GM19372 (cell line): Measurements from ENCODE around the gene VTI1B.
A peak's percentile ranks its signal among the peaks of the same experiment; 100 is the strongest.
"Not testable (repeated sequence)": the region's sequence is repeated elsewhere in the genome, so short reads cannot be mapped to it uniquely, and the experiment has no call there.

ENCODE experiments used
- ATAC-seq: cut with Tn5 transposase; IDR thresholded peaks from one replicate; pipeline ENCODE4 v1.9.1; 2021; ENCODE audit warnings: mild to moderate bottlenecking, low read depth, moderate library complexity; ENCODE audit not compliant: unreplicated experiment

Gene VTI1B

DNA sequence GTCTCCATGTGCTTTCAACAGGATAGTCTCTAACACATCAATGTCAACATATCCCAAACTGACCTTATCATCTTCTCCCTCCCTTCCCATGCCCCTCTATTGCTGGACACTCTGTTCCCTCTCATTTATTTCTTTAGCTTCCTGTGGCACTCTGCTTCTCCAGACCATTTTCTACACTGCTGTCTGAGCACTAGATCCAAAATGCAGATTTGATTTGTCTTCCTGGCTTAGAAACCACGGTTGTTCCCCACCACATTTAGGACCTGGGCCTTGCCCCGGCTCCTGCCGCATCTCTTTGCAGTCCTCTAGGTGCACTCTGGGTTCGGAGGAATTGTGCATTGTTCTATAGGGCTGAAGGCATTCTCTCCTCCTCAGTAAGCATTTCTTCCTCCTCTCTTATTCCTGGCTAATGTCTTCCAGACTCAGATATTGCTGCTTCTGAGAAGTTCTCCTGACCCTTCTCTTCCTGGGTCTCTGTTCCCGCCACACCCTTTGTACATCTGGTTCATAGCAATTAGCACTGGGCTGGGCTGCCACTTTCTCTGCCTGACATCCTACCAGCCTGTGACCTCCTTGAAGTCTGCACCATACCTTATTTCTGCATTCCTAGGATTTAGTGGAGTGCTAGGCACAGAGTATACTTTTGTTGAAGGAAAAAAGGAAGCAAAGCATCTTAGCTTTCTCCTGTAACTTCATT is 40.8 kb downstream of the VTI1B start:
- no peak for ATAC-seq

DNA sequence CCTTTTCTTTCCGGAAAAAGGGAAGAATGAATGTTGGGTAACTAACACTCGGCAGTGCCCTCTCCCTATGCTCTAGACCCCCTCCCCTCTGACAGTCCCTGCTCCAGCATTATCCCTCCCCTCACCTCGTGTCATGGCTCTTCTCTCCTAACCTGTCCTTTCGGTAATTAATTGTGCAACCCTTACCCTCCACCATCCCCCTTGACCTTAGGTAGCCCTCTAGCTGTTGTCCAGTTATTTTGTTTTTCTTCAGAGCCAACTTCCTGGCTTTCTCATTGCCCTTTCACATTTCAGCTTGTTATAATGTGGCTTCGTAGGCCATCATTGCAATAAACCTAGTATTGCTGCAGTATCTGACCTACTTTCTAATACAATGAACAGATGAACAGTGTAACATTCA is 43.5 kb downstream of the VTI1B start:
- no peak for ATAC-seq

DNA sequence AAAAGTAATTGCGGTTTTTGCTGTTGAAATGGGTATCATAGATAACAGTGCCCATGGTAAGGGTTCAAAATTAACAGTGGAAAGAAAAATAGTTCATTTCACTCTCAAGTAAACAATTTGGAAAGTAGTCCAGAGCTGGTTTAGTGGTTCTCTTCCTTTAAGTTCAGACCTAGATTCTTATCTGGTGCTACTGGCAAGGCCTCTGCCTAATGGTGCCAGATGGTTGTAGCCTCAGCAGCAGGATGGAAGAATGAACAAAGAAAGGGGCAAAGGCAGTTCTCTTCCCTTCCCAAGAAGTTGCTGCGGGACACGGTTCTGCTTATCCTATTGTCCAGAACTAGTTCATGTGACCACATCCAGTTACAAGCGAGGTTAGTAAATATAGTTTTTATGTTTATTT is 44.2 kb downstream of the VTI1B start:
- ATAC-seq: no peak

DNA sequence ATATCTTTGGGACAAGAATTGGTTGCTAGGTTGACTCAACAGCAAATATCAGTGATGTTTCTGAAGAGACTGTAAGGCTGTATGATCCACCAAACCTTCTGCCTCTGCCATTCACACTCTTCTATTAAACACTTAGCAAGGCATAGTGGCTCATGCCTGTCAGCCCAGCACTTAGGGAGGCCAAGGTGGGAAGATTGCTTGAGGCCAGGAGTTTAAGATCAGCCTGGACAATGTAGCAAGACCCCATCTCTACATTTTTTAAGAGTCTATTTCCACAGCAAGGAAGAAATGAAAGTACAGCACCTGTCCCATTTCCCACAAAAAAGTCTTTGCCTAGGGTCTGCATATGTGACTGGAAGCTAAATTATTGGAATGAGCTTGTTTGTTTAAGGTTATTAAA is 46.9 kb downstream of the VTI1B start:
- ATAC-seq: no peak

DNA sequence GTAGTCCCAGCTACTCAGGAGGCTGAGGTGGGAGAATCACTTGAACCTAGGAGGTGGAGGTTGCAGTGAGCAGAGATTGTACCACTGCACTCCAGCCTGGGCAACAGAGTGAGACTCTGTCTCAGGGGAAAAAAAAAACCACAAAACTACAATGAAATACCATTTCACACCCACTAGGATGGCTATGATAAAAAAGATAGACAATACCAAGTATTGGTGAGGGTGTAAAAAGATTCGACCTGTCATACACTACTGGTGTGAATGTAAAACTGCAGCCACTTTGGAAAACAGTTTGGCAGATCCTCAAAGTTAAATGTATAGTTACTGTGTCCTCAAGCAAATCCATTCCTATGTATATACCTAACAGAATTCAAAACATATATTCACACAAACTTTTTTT is 48.3 kb downstream of the VTI1B start:
- ATAC-seq: not testable (repeated sequence)

DNA sequence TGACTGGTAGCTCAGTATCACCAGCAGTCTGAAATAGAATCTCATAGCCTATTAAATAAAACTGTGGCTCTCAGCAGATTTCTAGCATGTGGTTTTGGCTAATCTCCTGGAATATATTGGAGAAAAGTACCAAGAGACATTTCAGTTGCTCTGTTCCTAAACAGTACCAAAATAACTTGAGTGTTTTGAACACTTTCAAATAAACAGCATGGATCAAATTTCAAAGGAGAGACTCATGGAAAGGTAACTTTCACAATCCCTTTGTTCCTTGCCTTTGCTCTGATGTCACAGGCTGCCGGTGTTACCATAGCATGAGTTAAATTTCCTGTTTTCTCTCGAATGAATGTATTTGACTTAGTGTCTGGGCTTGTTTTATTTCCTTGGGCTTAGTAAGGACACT is 51.3 kb downstream of the VTI1B start:
- ATAC-seq: no peak

DNA sequence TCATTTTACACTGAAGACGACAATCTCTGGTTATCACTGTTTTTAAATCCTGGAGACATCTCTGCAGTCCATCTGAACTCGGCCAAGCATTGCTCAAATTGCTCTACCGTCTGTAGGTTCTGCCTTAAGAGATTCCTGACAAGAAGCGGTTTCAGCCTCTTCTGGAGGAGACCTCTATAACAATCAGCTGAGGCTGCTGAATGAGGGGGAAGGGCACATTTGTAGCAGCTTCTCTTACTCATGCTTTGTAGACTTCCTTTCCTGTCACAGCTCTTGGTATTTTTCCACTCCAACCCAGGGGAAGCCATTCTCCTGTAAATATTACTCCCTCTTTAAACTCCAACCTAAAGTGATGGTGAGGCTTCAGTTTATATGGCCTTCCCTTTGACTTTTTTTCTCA is 51.8 kb downstream of the VTI1B start:
- ATAC-seq: no peak

DNA sequence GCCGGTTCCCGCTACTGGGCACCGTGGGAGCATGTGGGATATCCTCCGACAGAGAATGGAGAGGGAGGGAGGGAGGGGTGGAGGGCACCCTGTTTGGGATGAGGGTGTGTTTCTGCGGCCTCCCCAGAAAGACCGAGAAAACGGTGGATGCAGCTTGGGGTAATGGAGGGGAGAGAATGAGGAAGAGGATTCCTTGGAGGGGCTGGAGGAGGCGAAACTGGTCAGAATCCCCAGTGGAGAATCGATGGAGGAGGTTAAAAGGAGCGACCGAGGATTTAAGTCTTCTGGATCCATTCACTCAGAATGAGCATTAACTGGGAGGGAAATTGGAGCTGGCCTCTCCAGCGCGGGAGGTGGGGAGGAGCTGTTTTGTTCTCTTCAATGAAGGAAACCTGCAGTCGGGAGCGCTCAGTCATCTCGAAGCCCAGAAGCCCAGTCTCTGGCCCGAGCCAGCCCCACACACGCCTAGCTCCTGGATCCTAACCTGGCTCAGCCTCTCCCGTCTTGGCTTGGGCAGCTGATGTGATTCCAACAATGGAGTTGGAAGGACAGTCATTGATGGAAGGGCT is 54.1 kb downstream of the VTI1B start:
- ATAC-seq: no peak

DNA sequence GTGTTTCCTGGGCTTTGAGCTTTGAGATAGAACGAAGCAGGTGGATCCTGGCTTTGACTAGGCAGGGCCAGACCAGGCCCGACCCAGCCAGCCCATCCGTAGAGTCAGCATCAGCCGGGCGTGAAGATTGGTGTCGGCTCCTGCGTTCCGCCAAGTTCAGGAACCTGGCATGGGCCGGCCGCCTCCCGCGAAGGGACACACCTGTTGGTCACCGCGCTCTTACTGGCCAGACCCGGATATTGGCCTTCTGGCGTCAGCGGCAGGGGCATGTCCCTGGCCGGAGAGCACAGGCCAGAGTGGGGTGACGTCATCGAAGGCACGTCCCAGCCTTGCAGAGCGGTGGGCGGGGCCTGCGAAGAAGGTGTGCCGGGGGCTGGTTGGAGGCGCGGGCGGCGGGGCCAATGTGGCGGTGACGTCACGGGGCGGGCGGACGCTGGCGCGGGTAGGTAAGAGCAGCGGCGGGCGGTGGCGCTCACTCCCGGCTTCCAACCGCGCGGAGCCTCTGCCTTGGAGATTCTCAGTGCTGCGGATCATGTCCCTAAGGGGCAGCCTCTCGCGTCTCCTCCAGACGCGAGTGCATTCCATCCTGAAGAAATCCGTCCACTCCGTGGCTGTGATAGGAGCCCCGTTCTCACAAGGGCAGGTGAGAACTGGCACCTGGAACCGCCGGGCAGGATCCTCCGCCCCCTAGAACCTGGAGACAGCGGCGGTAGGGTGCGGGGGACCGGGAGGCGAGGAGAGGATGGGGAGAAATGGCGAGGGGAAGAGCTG is 54.8 kb downstream of the VTI1B start, which contains the start of gene ARG2:
ARG2 (plus strand) TSS at position 475 of the 771 bp plus-strand sequence; CDS start at position 533, 58 bp downstream.
- ATAC-seq: peak; percentile 97

DNA sequence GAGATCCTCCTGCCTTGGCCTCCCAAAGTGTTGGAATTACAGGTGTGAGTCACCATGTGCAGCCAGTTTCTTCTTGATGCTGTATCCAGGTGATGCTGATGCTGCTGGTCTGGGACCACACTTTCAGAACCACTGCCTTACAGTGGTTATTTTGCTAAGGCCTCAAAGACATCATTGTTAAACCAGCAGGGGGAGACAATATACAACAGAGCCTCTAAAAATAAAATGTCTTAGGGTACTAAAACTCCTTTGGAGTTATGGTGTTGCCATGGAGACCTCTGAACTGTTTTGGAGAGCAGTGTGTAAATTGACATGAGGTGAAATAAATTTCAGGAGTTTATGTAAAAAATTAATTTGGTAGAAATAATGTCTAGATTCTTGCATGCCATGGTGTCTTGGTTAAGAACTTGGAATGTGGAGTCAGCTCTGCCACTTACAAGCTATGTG is 55.8 kb downstream of the VTI1B start:
- ATAC-seq: no peak

DNA sequence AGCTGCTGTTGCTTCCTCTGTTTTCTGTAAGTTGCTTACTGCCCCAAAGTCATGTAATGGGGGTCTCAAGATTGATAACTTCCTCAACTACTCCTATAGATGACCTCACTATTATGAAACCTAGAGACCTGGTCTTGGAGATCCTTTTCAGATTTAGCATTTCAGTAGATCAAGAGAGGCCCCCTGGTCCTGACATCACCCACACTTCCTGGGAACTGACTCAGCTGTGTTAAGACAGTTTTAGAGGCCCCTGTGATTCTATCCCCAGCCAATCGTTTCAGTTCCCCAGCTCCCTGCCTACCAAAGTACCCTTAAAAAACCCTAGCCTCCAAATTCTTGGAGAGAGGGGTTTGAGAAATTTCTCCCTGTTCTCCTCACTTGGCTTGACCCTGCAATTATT is 63.9 kb downstream of the VTI1B start:
- ATAC-seq: no peak

DNA sequence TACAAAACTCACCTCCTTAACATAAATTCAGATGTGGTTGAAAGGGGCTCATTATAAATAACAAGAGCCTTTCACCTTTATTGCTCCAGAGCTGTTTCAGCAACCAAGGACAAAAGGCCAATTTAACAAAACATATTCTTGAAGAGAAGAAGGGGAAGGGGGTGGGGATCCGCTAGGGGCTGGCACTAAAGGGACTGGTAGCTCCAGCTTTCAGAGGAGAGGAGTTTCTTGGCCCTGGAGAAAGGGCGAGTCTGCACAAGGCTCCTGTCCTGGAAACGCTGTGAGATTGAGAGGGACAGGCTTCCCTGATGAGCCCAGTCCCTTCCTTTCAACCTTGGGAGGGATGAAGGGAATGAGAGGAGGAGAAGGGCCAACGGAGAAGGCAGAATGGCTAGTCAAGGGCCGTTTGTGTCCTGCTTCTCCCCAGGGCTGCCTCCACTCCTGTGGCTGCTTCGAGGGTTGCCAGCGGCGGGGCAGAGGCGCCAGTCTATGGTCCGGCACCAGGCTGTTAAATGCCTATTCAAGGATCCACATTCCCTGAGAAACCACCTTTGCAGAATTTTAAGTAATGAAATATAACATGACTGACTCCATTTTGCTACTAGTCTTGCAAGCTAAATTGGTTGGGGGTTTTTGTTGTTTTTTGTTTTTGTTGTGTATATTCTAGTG is 64.7 kb downstream of the VTI1B start:
- no peak for ATAC-seq

DNA sequence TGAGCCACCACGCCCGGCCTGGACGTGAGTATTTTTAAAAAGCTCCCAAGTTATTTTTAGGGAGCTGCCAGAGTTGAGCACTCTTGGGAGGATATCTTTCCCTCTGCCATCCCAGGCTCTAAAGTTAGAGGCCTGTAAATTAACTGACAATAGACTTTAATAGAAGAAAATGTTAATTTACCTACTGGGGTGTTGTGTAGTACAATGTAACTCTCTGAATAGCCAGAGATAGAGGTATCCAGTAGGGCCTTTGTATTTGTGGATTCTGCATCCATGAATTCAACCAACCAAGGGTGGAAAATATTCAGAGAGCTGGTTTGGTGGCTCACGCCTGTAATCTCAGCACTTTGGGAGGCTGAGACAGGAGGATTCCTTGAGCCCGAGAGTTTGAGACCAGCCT is 66.8 kb downstream of the VTI1B start:
- no peak for ATAC-seq

DNA sequence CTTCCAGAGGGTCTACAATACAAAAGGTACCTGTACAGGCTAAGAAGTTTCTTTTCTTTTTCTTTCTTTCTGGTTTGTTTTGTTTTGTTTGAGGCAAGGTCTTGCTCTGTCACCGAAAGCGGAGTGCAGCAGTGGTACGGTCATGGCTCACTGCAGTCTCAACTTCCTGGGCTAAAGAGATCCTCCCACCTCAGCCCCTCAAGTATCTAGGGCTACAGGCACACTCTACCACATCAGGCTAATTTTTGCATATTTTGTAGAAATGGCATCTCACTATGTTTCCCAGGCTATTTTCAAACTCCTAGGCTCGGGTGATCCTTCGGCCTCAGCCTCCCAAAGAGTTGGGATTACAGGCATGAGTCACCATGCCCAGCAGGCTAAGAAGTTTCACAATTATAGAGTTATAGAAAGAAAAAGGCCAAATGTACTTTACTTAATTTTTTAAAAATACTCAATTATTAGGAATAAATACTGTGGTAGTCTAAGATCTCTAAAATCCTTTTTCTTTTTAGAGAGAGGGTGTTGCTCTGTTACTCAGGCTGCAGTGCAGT is 71.4 kb downstream of the VTI1B start:
- ATAC-seq: no peak

DNA sequence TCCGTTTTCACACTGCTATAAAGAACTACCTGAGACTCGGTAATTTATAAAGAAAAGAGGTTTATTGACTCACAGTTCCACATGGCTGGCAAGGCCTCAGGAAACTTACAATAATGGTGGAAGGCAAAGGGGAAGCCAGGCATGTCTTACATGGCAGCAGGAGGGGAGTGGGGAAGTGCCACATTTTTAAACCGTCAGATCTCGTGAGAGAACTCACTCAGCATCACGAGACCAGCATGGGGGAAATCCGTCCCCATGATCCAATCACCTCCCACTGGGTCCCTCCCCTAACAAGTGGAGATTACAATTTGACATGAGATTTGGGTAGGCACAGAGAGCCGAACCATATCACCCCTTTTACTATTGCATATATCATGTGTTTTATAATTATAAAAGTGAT is 72.4 kb downstream of the VTI1B start:
- no peak for ATAC-seq

DNA sequence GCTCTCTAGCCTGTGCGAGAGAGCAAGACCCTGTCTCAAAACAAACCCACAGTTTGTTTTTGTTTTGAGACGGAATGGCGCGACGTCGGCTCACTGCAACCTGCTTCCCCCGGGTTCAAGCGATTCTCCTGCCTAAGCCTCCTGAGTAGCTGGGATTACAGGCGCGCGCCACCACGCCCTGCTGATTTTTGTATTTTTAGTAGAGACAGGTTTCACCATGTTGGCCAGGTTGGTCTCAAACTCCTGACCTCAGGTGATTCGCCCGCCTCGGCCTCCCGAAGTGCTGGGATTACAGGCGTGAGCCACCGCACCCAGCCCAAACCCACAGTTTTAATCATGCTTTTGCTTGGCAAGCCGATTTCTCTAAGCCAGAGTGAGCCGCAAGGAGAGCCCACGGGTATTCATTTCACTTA is 73.9 kb downstream of the VTI1B start:
- not testable (repeated sequence) for ATAC-seq

DNA sequence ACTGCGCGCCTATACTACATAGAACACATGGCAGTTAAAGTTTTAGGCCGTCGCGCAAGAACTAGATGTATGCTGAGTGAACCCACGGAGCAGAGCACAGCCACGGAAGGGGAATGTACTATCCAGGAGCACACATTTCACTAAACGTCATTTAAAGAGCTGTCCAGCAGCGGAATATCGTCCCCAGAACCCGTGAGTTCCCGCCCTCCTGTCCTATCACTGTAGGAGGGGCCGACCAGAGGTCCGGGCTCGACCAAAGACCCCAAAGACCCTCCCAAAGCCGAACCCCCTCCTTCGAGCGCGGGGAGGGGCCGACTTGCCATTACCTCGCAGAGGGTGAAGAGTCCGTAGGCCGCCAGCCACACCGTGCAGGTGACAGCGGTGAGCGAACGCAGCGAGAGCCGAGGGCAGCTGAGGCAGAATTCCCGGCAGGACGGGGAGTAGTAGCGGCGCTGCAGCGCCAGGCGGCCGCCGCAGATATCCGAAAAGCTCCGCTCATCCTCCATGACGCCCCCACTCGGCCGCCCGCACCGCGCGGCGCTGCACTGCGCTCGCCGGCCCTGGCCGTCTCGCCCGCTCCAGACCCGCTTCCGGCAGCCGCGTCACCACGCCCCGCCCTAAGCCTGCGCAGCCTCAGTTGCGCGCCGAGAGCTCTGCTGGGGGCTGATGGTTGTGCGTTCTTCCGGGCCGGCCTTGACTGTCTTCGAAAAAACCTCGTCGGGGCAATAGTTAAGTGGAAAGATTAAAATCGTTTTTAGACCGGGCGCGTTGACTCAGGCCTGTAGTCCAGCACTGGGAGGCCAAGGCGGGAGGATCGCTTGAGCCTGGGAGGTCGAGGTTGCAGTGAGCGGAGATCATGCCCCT is 74.5 kb downstream of the VTI1B start, which contains the start of gene PIGH:
PIGH (minus strand) TSS at position 571 of the 864 bp plus-strand sequence; CDS start at position 506, 65 bp downstream.
- ATAC-seq: peak; percentile 84
